ENCODE data around the gene SLC4A4.

DNA sequence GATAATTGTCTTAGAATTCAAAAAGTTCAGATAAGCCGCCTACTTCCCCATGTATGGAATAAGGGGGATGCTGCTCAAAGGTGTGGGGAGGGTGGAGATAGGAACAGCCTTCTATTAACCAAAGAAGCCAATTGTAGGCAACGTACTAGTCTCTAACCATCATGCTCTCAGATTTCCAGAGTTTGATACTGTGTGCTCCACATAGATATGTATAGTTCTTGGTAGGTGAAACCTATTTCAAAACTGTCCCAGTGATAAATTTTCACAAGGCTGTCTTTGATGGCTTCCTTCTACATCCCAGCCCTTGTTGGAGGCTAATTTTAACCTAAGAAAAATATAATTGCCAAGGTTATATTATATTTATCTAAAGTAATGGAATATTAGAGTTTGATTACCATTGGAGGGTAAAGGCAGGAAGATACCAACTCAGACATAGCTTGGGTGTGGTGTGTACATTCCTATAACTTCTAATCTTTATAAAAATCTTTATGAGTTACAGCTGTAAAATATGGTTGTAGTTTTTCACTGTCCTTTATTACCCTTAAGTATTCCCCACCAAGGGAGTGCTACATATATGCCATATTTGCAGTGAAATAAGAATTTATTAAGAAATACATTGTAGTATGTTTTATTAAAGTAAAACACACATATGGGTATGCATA is 87.7 kb downstream of the SLC4A4 start:
- TF ChIP-seq, protein P1, sequence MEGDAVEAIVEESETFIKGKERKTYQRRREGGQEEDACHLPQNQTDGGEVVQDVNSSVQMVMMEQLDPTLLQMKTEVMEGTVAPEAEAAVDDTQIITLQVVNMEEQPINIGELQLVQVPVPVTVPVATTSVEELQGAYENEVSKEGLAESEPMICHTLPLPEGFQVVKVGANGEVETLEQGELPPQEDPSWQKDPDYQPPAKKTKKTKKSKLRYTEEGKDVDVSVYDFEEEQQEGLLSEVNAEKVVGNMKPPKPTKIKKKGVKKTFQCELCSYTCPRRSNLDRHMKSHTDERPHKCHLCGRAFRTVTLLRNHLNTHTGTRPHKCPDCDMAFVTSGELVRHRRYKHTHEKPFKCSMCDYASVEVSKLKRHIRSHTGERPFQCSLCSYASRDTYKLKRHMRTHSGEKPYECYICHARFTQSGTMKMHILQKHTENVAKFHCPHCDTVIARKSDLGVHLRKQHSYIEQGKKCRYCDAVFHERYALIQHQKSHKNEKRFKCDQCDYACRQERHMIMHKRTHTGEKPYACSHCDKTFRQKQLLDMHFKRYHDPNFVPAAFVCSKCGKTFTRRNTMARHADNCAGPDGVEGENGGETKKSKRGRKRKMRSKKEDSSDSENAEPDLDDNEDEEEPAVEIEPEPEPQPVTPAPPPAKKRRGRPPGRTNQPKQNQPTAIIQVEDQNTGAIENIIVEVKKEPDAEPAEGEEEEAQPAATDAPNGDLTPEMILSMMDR (IDR thresholded peaks at IDR 0.05): no peak
- no peak for TF ChIP-seq ZFX (IDR thresholded peaks at IDR 0.05; ENCODE audit: borderline replicate concordance)

Measured in 22Rv1 (cell line).